UCSD-AML1 (cell line): ENCODE measurements around the gene ZSCAN2.
"Not testable (repeated sequence)": the region's sequence is repeated elsewhere in the genome, so short reads cannot be mapped to it uniquely, and the experiment has no call there.

ENCODE experiments used
- DNase-seq: peaks from one replicate; lab custom pipeline; 2025; ENCODE audit not compliant: unreplicated experiment; lab: John Stamatoyannopoulos, UW

Gene ZSCAN2

GRCh38 chr15:84600687-84601554, at the start of gene ZSCAN2:
TSS of gene ZSCAN2 (plus strand) at chr15:84601009. CDS start at chr15:84603928, 2,919 bp downstream.
- DNase-seq = peak; percentile 93

GRCh38 chr15:84551624-84552023, 49.2 kb upstream of the ZSCAN2 start:
- DNase-seq = not testable (repeated sequence)

- no peak for DNase-seq
Observed at GRCh38 chr15:84552896-84553295, 47.9 kb upstream of the ZSCAN2 start.

DNA sequence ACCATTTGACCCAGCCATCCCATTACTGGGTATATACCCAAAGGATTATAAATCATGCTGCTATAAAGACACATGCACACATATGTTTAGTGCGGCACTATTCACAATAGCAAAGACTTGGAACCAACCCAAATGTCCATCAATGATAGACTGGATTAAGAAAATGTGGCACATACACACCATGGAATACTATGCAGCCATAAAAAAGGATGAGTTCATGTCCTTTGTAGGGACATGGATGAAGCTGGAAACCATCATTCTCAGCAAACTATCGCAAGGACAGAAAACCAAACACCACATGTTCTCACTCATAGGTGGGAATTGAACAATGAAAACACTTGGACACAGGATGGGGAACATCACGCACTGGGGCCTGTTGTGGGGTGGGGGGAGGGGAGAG, 44.1 kb upstream of the ZSCAN2 start:
- DNase-seq = not testable (repeated sequence)

DNA sequence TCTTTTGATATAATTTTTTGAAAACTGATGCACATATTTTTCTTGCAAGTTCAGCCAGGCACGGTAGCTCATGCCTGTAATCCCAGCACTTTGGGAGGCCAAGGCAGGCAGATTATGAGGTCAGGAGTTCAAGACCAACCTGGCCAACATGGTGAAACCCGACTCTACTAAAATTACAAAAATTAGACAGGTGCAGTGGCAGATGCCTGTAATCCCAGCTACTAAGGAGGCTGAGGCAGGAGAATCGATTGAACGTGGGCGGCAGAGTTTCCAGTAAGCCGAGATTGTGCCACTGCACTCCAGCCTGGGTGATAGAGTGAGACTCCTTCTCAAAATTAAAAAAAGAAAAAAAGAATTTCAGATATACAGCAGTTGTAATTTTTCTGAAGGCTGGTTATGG, 32.8 kb upstream of the ZSCAN2 start:
- DNase-seq = not testable (repeated sequence)

DNA sequence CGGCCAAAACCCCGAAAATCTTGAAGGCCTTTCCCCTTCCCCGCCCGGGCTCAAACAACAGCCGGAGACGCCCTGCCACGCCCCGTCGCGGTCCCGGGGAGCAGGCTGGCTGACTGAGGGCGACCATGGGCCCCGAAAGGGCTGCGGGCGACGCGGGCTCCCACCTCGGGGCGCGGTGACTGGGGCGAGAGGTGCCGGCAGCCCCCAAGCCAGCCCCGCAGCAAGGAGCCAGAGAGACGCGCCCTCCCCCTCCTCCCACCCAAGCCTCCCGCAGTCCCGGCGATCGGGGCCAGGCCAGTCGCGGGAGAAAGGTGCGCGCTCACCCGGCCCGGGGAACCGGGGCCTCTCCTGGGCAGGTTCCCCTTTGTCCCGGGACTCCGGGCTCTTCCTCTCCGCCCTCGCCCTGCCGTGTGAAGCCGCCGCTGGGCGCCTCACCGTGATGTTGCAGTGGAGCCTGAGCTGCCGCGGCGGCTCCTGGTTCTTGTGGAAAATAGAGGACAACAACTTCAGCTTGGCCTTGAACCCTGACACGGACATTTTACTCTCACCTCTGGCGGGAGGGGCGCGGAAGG, 30.6 kb upstream of the ZSCAN2 start:
- DNase-seq = peak; percentile 62

DNA sequence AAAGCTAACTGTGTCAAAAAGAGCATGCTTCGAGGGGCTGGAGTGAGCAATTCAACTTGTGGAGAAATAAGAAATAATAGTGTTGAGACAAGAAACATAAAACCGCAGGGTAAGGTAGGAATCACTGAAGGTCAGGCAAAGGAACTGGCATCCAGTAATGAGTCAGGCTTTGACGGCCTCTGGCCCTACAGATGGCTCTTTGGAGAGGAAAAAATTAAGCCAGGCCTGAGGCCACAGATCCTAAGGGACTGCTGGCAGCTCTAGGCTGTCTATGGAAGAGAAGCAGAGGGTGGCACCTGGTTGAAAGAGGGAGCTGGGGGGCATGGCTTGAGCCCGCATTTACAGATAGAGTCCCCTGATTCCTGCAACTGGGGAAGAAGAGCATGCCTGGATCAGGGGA, 28.6 kb upstream of the ZSCAN2 start:
- no peak for DNase-seq

- DNase-seq = no peak
Observed at GRCh38 chr15:84575493-84575892, 25.3 kb upstream of the ZSCAN2 start.

- not testable (repeated sequence) for DNase-seq
Observed at GRCh38 chr15:84577891-84578290, 22.9 kb upstream of the ZSCAN2 start.

GRCh38 chr15:84579261-84579721, 21.5 kb upstream of the ZSCAN2 start:
- not testable (repeated sequence) for DNase-seq

- DNase-seq = peak; percentile 31
Observed at GRCh38 chr15:84581676-84582428, 19.0 kb upstream of the ZSCAN2 start.

DNA sequence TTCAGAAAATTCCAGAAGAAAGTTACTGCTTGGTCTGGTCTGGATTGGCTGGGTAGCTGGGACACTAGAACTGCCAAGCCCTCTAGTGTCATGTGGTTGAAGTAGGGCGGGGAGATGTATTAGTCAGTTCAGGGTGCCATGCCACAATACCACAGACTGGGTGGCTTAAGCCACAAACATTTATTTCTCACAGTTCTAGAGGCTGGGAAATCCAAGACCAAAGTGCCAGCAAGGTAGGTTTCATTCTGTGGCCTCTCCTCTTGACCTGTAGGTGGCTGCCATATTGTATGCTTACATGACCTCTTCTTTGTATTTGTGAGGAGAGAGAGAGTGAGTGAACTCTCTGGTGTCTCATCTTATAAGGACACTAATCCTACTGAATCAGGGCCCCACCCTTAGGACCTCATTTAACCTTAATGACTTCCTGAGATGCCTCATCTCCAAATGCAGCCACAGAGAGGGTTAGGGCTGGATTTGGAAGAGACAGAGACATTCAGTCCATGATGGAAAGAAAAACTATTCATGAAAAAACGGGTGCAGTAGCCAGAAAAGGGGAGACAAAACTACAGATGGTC, 18.1 kb upstream of the ZSCAN2 start:
- DNase-seq = no peak

GRCh38 chr15:84583921-84584320, 16.9 kb upstream of the ZSCAN2 start:
- DNase-seq = not testable (repeated sequence)

- DNase-seq = no peak
Observed at GRCh38 chr15:84586696-84587095, 14.1 kb upstream of the ZSCAN2 start.

DNA sequence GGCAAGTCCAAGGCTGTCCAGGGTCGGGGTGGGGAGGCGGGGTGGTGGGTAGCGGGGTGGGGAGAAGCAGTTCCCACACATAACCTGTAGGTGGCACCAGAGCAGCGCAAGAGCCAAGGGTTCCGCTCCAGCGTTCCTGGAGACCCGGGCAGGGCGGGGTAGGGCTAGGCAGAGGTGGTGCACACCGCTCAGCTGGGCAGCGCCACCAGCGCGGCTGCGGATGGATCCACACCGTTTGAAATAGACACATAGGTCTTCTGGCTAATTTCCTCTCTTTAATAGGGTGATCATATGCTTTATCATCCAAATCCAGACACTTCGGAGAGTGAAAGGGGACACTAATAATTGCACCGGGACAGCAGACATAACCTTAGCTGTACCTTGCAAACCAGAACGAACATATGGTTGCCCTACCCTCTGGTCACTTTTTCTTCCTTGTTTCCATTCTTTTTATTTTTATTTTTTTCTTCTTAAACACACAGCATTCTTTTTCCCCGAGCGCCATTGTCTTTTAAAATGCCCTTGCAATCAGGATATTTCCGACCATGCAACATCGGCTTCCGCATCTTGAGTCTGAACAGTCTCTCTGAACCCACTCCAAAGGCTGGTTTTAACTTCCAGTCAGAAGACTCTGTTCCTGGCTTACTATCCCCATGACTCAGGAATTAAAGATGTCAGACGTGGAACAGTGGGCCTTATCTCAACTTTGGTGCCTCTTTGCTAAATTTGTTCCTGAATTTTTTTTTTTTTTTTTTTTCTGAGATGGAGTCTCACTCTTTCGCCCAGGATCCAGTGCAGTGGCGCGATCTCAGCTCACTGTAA, 12.5 kb upstream of the ZSCAN2 start:
- peak; percentile 84 for DNase-seq

DNA sequence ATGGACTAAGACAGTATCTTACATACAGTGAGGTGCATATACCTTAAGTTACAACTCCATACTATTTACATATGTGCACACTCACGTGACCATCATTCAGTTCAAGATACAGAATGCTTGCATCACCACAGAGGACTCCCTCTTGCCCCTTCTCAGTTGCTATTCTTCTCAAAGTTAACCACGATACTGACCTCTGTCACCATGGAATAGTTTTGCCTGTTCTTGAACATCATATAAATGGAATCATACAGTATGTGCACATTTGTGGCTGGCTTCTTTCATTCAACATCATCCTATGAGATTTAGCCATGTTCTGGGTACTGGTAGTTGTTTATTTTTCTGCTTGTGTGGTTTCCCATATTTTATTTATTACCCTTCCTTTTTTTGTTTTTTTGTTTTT, 10.4 kb upstream of the ZSCAN2 start:
- no peak for DNase-seq

GRCh38 chr15:84591815-84592214, 9.0 kb upstream of the ZSCAN2 start:
- DNase-seq = no peak

GRCh38 chr15:84594617-84595290, 6.1 kb upstream of the ZSCAN2 start:
- DNase-seq = no peak

GRCh38 chr15:84595660-84596059, 5.1 kb upstream of the ZSCAN2 start:
- peak; percentile 43 for DNase-seq

- no peak for DNase-seq
Observed at GRCh38 chr15:84597296-84597695, 3.5 kb upstream of the ZSCAN2 start.
